GM18517 (cell line): ENCODE results near the gene ABHD15.
A peak's percentile ranks its signal among the peaks of the same experiment; 100 is the strongest.

Experiments
- ATAC-seq: cut with Tn5 transposase; IDR thresholded peaks from one replicate; pipeline ENCODE4 v1.9.1; 2021; ENCODE audit warnings: mild to moderate bottlenecking, moderate library complexity; ENCODE audit not compliant: unreplicated experiment

Gene ABHD15

GRCh38 chr17:29566473-29567303 is at the start of gene ABHD15:
TSS of gene ABHD15 (minus strand) at chr17:29567037. CDS start at chr17:29566966, 71 bp downstream.
- peak; percentile 23 for ATAC-seq

- ATAC-seq: no peak
These were observed 48.9 kb upstream of the ABHD15 start for GRCh38 chr17:29615492-29616299.

- no peak for ATAC-seq
These were observed 48.2 kb upstream of the ABHD15 start for GRCh38 chr17:29615048-29615385.

GRCh38 chr17:29614349-29615047 is 47.7 kb upstream of the ABHD15 start:
- ATAC-seq: no peak

GRCh38 chr17:29613856-29614255 is 47.0 kb upstream of the ABHD15 start:
- ATAC-seq: no peak

- no peak for ATAC-seq
These were observed 46.6 kb upstream of the ABHD15 start for GRCh38 chr17:29613352-29613837.

GRCh38 chr17:29612404-29613280 is 45.8 kb upstream of the ABHD15 start:
- ATAC-seq: no peak

GRCh38 chr17:29612094-29612403 is 45.2 kb upstream of the ABHD15 start:
- ATAC-seq: no peak

- ATAC-seq: no peak
These were observed 44.7 kb upstream of the ABHD15 start for GRCh38 chr17:29611351-29612093.

- ATAC-seq: no peak
These were observed 43.6 kb upstream of the ABHD15 start for GRCh38 chr17:29610395-29610794.

GRCh38 chr17:29608986-29609385 is 42.1 kb upstream of the ABHD15 start:
- no peak for ATAC-seq

- no peak for ATAC-seq
These were observed 40.8 kb upstream of the ABHD15 start for GRCh38 chr17:29607557-29608195.

GRCh38 chr17:29603109-29603674 is 36.4 kb upstream of the ABHD15 start:
- ATAC-seq: no peak

GRCh38 chr17:29597361-29598172 is 30.7 kb upstream of the ABHD15 start:
- ATAC-seq: no peak

GRCh38 chr17:29596811-29597210 is 30.0 kb upstream of the ABHD15 start:
- no peak for ATAC-seq

- ATAC-seq: no peak
These were observed 29.3 kb upstream of the ABHD15 start for GRCh38 chr17:29595943-29596774.
